Measurements from ENCODE around the gene IRF4.

IRF4 gene

GRCh38 chr6:391559-392440 lies at the start of gene IRF4:
TSS of gene IRF4 (plus strand) at chr6:391752. CDS start at chr6:393153, 1,401 bp downstream.
- no peak for DNase-seq

GRCh38 chr6:341914-342831 lies 49.4 kb upstream of the IRF4 start:
- DNase-seq = no peak

- no peak for DNase-seq
Measured at GRCh38 chr6:342832-343179, 48.7 kb upstream of the IRF4 start.

- DNase-seq = no peak
Measured at GRCh38 chr6:343226-343935, 48.2 kb upstream of the IRF4 start.

- DNase-seq = no peak
Measured at GRCh38 chr6:343960-344815, 47.4 kb upstream of the IRF4 start.

GRCh38 chr6:344816-345340 lies 46.7 kb upstream of the IRF4 start:
- DNase-seq = no peak

- DNase-seq = no peak
Measured at GRCh38 chr6:345747-346385, 45.7 kb upstream of the IRF4 start.

GRCh38 chr6:346386-347030 lies 45.0 kb upstream of the IRF4 start:
- DNase-seq = no peak

GRCh38 chr6:347232-347631 lies 44.3 kb upstream of the IRF4 start:
- DNase-seq = no peak

GRCh38 chr6:347951-348859 lies 43.3 kb upstream of the IRF4 start:
- no peak for DNase-seq

GRCh38 chr6:348860-349396 lies 42.6 kb upstream of the IRF4 start:
- DNase-seq = no peak

- DNase-seq = no peak
Measured at GRCh38 chr6:349491-349921, 42.0 kb upstream of the IRF4 start.

GRCh38 chr6:350371-350770 lies 41.2 kb upstream of the IRF4 start:
- no peak for DNase-seq

- no peak for DNase-seq
Measured at GRCh38 chr6:351011-351866, 40.3 kb upstream of the IRF4 start.

- no peak for DNase-seq
Measured at GRCh38 chr6:351867-352289, 39.7 kb upstream of the IRF4 start.

- DNase-seq = no peak
Measured at GRCh38 chr6:352474-352873, 39.1 kb upstream of the IRF4 start.

- no peak for DNase-seq
Measured at GRCh38 chr6:352896-353470, 38.6 kb upstream of the IRF4 start.

Measured in NCI-H69 (cell line).